ENCODE measurements around the gene TRAF2. TPM values are rescaled to one million over a fixed set of nuclear protein-coding genes. Genes with fewer than 3 reads are reported as not detected.

TRAF2 gene
- total and polyA plus RNA-seq, 9 of the 15 experiments (the other 6 are each of a cell fraction or from before 2014, with no cell fraction given), result 0.24 to 45.2 (median 18.0) TPM

- TF ChIP-seq BRF1 (IDR thresholded peaks at IDR 0.05; ENCODE audit: borderline replicate concordance, extremely low read depth, insufficient read length) (no peak), PREB (CRISPR knock-in tag; IDR thresholded peaks at IDR 0.05) (no peak), ZNF507 (tag; conservative IDR thresholded peaks at IDR 0.05) (no peak), POLR2H (tag; IDR thresholded peaks at IDR 0.05; ENCODE audit: low read depth) (no peak), ZNF23 (CRISPR knock-in tag; IDR thresholded peaks at IDR 0.05) (no peak), ZNF445 (CRISPR knock-in tag; IDR thresholded peaks at IDR 0.05; ENCODE audit: low read depth) (no peak), ZNF318 (IDR thresholded peaks at IDR 0.05; ENCODE audit: borderline replicate concordance in 1 of 2, low read depth in 1 of 2) (no peak), MLLT1 (IDR thresholded peaks at IDR 0.05) (no peak), ZNF778 (CRISPR knock-in tag; IDR thresholded peaks at IDR 0.05) (no peak), ATF6 (CRISPR knock-in tag; IDR thresholded peaks at IDR 0.05) (no peak), NFXL1 (CRISPR knock-in tag; IDR thresholded peaks at IDR 0.05) (no peak), NFIX (CRISPR knock-in tag; IDR thresholded peaks at IDR 0.05; ENCODE audit: low read depth) (no peak)
Observed at GRCh38 chr9:136915632-136916329, 29.5 kb downstream of the TRAF2 start (continued).
